GM23248 (cell line): Measurements from ENCODE around the gene RPS15.

Experiments
- EZH2 ChIP-seq: fragments of 200-600 bp; sonication (generic); IDR thresholded peaks from 2 replicates; pipeline ENCODE4 v1.6.1; 2018; ENCODE audit warnings: antibody characterized with exemption, mild to moderate bottlenecking; ENCODE audit not compliant: insufficient read depth, poor library complexity, severe bottlenecking
- EZH2phosphoT487 ChIP-seq: fragments of 200-600 bp; sonication (generic); IDR thresholded peaks from 2 replicates; pipeline ENCODE4 v1.6.1; 2018; ENCODE audit warnings: antibody characterized with exemption, moderate library complexity, mild to moderate bottlenecking, low read depth; ENCODE audit not compliant: insufficient read depth

- TF ChIP-seq EZH2phosphoT487 = no peak
- no peak for TF ChIP-seq EZH2
These were observed 2.8 kb downstream of the RPS15 start for GRCh38 chr19:1441022-1441426.
